IMR-90 (cell line): ENCODE results near the gene RAB37. TPM values are rescaled to one million over a fixed set of nuclear protein-coding genes. Genes with fewer than 3 reads are reported as not detected.

Experiments
- ATAC-seq: fragments of 200-7000 bp; cut with Tn5 transposase; 2 replicates; pipeline ENCODE4 v1.9.1; 2020; ENCODE audit warnings: low read depth, mild to moderate bottlenecking, moderate library complexity
- BruUV-seq: library from RNA; stranded (reverse); fragments of 400-500 nt; replicated peaks from 2 replicates; lab custom pipeline; 2021; lab: Mats Ljungman, UMichigan
- CTCF ChIA-PET: fragments of 300-600 bp; formaldehyde crosslinking; extraction: SDS; loops from one replicate; lab custom pipeline; 2021; ENCODE audit warnings: antibody characterized with exemption; lab: Yijun Ruan, JAX
- POLR2A ChIA-PET: fragments of 300-600 bp; sonication (Branson Sonifier 250); formaldehyde crosslinking; loops from one replicate; lab custom pipeline; 2022; ENCODE audit warnings: antibody characterized with exemption; ENCODE audit not compliant: unreplicated experiment; lab: Charles Lee
- DNase-seq: peaks from one replicate; pipeline ENCODE4 v3.0.0; 2013
- H2AFZ ChIP-seq: replicated peaks from 2 replicates; pipeline ENCODE3; 2013; ENCODE audit warnings: low read length, mild to moderate bottlenecking; ENCODE audit not compliant: poor library complexity
- H2AK5ac ChIP-seq: 2 replicates; pipeline ENCODE4 v1.6.1; 2013; ENCODE audit warnings: low read depth, low read length, inconsistent platforms
- H2AK9ac ChIP-seq: replicated peaks from 2 replicates; pipeline ENCODE3; 2013; ENCODE audit warnings: mild to moderate bottlenecking, low read depth, low read length, moderate library complexity; ENCODE audit not compliant: poor library complexity
- H2BK120ac ChIP-seq: 2 replicates; pipeline ENCODE4 v1.6.1; 2013; ENCODE audit warnings: low read depth, low read length, inconsistent platforms
- H2BK15ac ChIP-seq: 3 replicates; pipeline ENCODE4 v1.6.1; 2013; ENCODE audit warnings: low read depth, low read length, inconsistent platforms
- H2BK20ac ChIP-seq: 2 replicates; pipeline ENCODE4 v1.6.1; 2013; ENCODE audit warnings: low read depth, mild to moderate bottlenecking, inconsistent platforms, low read length, moderate library complexity
- H2BK5ac ChIP-seq: 2 replicates; pipeline ENCODE4 v1.6.1; 2013; ENCODE audit warnings: mild to moderate bottlenecking, low read depth, low read length, inconsistent platforms; ENCODE audit not compliant: poor library complexity, severe bottlenecking
- H3K14ac ChIP-seq: replicated peaks from 2 replicates; pipeline ENCODE4 v1.6.1; 2013; ENCODE audit warnings: low read depth, low read length, inconsistent platforms
- H3K18ac ChIP-seq: 2 replicates; pipeline ENCODE4 v1.6.1; 2013; ENCODE audit warnings: low read depth, low read length, control low read depth
- H3K23ac ChIP-seq: 2 replicates; pipeline ENCODE4 v1.6.1; 2013; ENCODE audit warnings: low read depth, low read length, inconsistent platforms
- H3K27ac ChIP-seq: 2 replicates; pipeline ENCODE4 v1.5.1; 2013; ENCODE audit warnings: mild to moderate bottlenecking, control low read depth, low read length; ENCODE audit not compliant: insufficient read depth
- H3K27me3 ChIP-seq: 2 replicates; pipeline ENCODE4 v1.6.1; 2013; ENCODE audit warnings: low read length; ENCODE audit not compliant: control insufficient read depth, insufficient read depth
- H3K36me3 ChIP-seq: 2 replicates; pipeline ENCODE4 v1.6.1; 2013; ENCODE audit warnings: low read length, mixed read lengths; ENCODE audit not compliant: control insufficient read depth, insufficient read depth
- H3K4ac ChIP-seq: 2 replicates; pipeline ENCODE4 v1.6.1; 2013; ENCODE audit warnings: low read depth, low read length, inconsistent platforms
- H3K4me1 ChIP-seq: 2 replicates; pipeline ENCODE4 v1.6.1; 2013; ENCODE audit warnings: low read length, mixed read lengths; ENCODE audit not compliant: control insufficient read depth, insufficient read depth
- H3K4me2 ChIP-seq: 2 replicates; pipeline ENCODE4 v1.6.1; 2013; ENCODE audit warnings: low read depth, mild to moderate bottlenecking, control low read depth, low read length, moderate library complexity
- H3K4me3 ChIP-seq: 2 replicates; pipeline ENCODE4 v1.5.1; 2013; ENCODE audit warnings: low read depth, mild to moderate bottlenecking, control low read depth, low read length, moderate library complexity; ENCODE audit not compliant: insufficient read depth
- H3K56ac ChIP-seq: 2 replicates; pipeline ENCODE4 v1.6.1; 2013; ENCODE audit warnings: low read length, inconsistent platforms; ENCODE audit not compliant: insufficient read depth; ENCODE audit errors: extremely low read depth
- H3K79me1 ChIP-seq, 2 experiments: 2 replicates each; pipeline ENCODE4 v1.6.1; 2013; ENCODE audit warnings: low read length in 2 of 2, inconsistent platforms in 1 of 2, low read depth in 1 of 2
- H3K9ac ChIP-seq: 2 replicates; pipeline ENCODE4 v1.6.1; 2013; ENCODE audit warnings: low read depth, low read length, control low read depth
- H3K9me1 ChIP-seq: 2 replicates; pipeline ENCODE4 v1.6.1; 2013; ENCODE audit warnings: low read length, inconsistent platforms; ENCODE audit not compliant: insufficient read depth
- H3K9me3 ChIP-seq: 2 replicates; pipeline ENCODE4 v1.6.1; 2013; ENCODE audit warnings: low read length; ENCODE audit not compliant: control insufficient read depth, insufficient read depth
- H4K20me1 ChIP-seq: 2 replicates; pipeline ENCODE4 v1.6.1; 2013; ENCODE audit warnings: low read length, inconsistent platforms; ENCODE audit not compliant: insufficient read depth
- H4K5ac ChIP-seq: 2 replicates; pipeline ENCODE4 v1.6.1; 2013; ENCODE audit warnings: mild to moderate bottlenecking, low read depth, low read length, control low read depth
- H4K8ac ChIP-seq, 2 experiments: 2 replicates each; pipeline ENCODE4 v1.6.1; 2013; ENCODE audit warnings: low read depth in 2 of 2, low read length in 2 of 2, control low read depth in 1 of 2, inconsistent platforms in 1 of 2
- H4K91ac ChIP-seq: 2 replicates; pipeline ENCODE4 v1.6.1; 2013; ENCODE audit warnings: low read depth, low read length, inconsistent platforms; ENCODE audit not compliant: insufficient read depth
- BHLHE40 ChIP-seq: fragments of 150-350 bp; IDR thresholded peaks from 2 replicates; pipeline ENCODE4 v1.6.1; 2016; ENCODE audit warnings: mild to moderate bottlenecking, low read depth, low read length
- CEBPB ChIP-seq: IDR thresholded peaks from 2 replicates; pipeline ENCODE4 v1.6.1; 2012; ENCODE audit warnings: low read depth, low read length, improper control_type of control experiment
- CHD1 ChIP-seq: IDR thresholded peaks from 2 replicates; pipeline ENCODE4 v1.6.1; 2012; ENCODE audit warnings: low read depth, low read length, improper control_type of control experiment
- FOS ChIP-seq: fragments of 150-350 bp; IDR thresholded peaks from 2 replicates; pipeline ENCODE4 v1.6.1; 2016; ENCODE audit warnings: low read depth, low read length
- POLR2A ChIP-seq: IDR thresholded peaks from 2 replicates; pipeline ENCODE4 v1.6.1; 2012; ENCODE audit warnings: mild to moderate bottlenecking, low read depth, low read length
- RCOR1 ChIP-seq: IDR thresholded peaks from 2 replicates; pipeline ENCODE4 v1.6.1; 2012; ENCODE audit warnings: mild to moderate bottlenecking, low read length, improper control_type of control experiment; ENCODE audit not compliant: insufficient replicate concordance
- SMC3 ChIP-seq: fragments of 150-350 bp; IDR thresholded peaks from 2 replicates; pipeline ENCODE4 v1.6.1; 2016; ENCODE audit warnings: low read depth, mild to moderate bottlenecking, antibody characterized with exemption, low read length, moderate library complexity
- WGBS, 2 experiments: methylation state at CpG; one replicate each; pipeline versions ENCODE4 v1.1.5 to v1.1.7; 2013; ENCODE audit warnings: missing lambda C conversion rate in 2 of 2; ENCODE audit not compliant: insufficient read length in 1 of 2; ENCODE audit errors: extremely low coverage in 2 of 2; 5-methylcytosine and 5-hydroxymethylcytosine counted together
- dilution Hi-C: fragments of 300-500 bp; cut with HindIII; formaldehyde crosslinking; loops from one replicate; pipeline ENCODE4 v1.14.3; 2018; ENCODE audit warnings: low sequenced_read_pairs; ENCODE audit not compliant: unreplicated experiment
- in situ Hi-C: fragments of 300-500 bp; cut with MboI; formaldehyde crosslinking; loops from 3 replicates; pipeline ENCODE4 v1.14.3; 2019; ENCODE audit warnings: low sequenced_read_pairs, inconsistent platforms, mixed read lengths
- intact Hi-C: fragments of 100-400 bp; cut with micrococcal nuclease; formaldehyde crosslinking; loops from 2 replicates; pipeline ENCODE4 v1.10.0; 2022
- polyA plus RNA-seq, 3 experiments: library from polyadenylated mRNA; depleted of rRNA; stranded (reverse); fragments of >200 nt; gene quantifications; 2 replicates each; pipeline ENCODE4 v1.2.3, GENCODE V29; 2012; ENCODE audit warnings: low replicate concordance in 1 of 3
- total RNA-seq: library from RNA; depleted of rRNA; stranded (reverse); fragments of >200 nt; gene quantifications from 2 replicates; pipeline ENCODE4 v1.2.3, GENCODE V29; 2012
- TF ChIP-seq, protein P1 (sequence below): conservative IDR thresholded peaks from 2 replicates; pipeline ENCODE4 v1.5.1; 2012; ENCODE audit warnings: mild to moderate bottlenecking, low read depth, low read length, improper control_type of control experiment
- TF ChIP-seq, protein P2 (sequence below): fragments of 150-350 bp; IDR thresholded peaks from 2 replicates; pipeline ENCODE4 v1.6.1; 2017; ENCODE audit warnings: mild to moderate bottlenecking, antibody characterized with exemption, low read length, low read depth
- TF ChIP-seq, protein P3 (sequence below): fragments of 150-350 bp; IDR thresholded peaks from 2 replicates; pipeline ENCODE4 v1.6.1; 2016; ENCODE audit warnings: low read depth, mild to moderate bottlenecking, low read length, moderate library complexity, borderline replicate concordance

Gene RAB37
- total and polyA plus RNA-seq, 2 of the 4 experiments (the other 2 are of a cell fraction): 0.19 TPM; not detected in 1

GRCh38 chr17:74720506-74720905 is 16.6 kb upstream of the RAB37 start:
- no peak overlapping the region for H2BK5ac ChIP-seq
- no peak overlapping the region for H2BK120ac ChIP-seq
- H3K56ac ChIP-seq: no peak overlapping the region
- no peak overlapping the region for H3K23ac ChIP-seq
- no peak overlapping the region for H2BK20ac ChIP-seq
- no TSS peak for BruUV-seq
- H3K4me2 ChIP-seq: no peak overlapping the region
- no peak overlapping the region for H2BK15ac ChIP-seq
- no peak overlapping the region for H3K14ac ChIP-seq
- in situ Hi-C loops: no loop called here
- no peaks in the 10 kb centered on the region for H4K20me1 ChIP-seq
- no peaks in the 10 kb centered on the region for H3K9me3 ChIP-seq
- no peak overlapping the region for H3K9ac ChIP-seq
- WGBS, 2 experiments: 25% methylated on average over 1 of the region's 4 CpGs; no CpG with 5 or more reads in 1 of the 2 experiments
- H3K36me3 ChIP-seq: no peaks in the 10 kb centered on the region
- ChIA-PET CTCF (no interaction called here), POLR2A (no interaction called here)
- H3K4me1 ChIP-seq: no peaks in the 10 kb centered on the region
- H3K79me1 ChIP-seq: no peaks in the 10 kb centered on the region
- H4K5ac ChIP-seq: no peak overlapping the region
- peaks cover 3% of the 10 kb centered on the region; the same call in 1 of the 2 replicates for H3K27me3 ChIP-seq
- no peak overlapping the region for H4K8ac ChIP-seq
- H4K91ac ChIP-seq: no peak overlapping the region
- no peak for ATAC-seq
- no peak overlapping the region for H2AK5ac ChIP-seq
- H3K18ac ChIP-seq: no peak overlapping the region
- no peak overlapping the region for H3K27ac ChIP-seq
- H3K9me1 ChIP-seq: no peaks in the 10 kb centered on the region
- DNase-seq: no peak
- no peak overlapping the region for H3K4me3 ChIP-seq
- dilution Hi-C loops: no loop called here
- no peak overlapping the region for H2AK9ac ChIP-seq
- TF ChIP-seq, protein P1, sequence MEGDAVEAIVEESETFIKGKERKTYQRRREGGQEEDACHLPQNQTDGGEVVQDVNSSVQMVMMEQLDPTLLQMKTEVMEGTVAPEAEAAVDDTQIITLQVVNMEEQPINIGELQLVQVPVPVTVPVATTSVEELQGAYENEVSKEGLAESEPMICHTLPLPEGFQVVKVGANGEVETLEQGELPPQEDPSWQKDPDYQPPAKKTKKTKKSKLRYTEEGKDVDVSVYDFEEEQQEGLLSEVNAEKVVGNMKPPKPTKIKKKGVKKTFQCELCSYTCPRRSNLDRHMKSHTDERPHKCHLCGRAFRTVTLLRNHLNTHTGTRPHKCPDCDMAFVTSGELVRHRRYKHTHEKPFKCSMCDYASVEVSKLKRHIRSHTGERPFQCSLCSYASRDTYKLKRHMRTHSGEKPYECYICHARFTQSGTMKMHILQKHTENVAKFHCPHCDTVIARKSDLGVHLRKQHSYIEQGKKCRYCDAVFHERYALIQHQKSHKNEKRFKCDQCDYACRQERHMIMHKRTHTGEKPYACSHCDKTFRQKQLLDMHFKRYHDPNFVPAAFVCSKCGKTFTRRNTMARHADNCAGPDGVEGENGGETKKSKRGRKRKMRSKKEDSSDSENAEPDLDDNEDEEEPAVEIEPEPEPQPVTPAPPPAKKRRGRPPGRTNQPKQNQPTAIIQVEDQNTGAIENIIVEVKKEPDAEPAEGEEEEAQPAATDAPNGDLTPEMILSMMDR: no peak
- TF ChIP-seq CHD1 (no peak), BHLHE40 (no peak), CEBPB (no peak), SMC3 (no peak), POLR2A (no peak), RCOR1 (no peak), FOS (no peak)
- TF ChIP-seq, protein P2, sequence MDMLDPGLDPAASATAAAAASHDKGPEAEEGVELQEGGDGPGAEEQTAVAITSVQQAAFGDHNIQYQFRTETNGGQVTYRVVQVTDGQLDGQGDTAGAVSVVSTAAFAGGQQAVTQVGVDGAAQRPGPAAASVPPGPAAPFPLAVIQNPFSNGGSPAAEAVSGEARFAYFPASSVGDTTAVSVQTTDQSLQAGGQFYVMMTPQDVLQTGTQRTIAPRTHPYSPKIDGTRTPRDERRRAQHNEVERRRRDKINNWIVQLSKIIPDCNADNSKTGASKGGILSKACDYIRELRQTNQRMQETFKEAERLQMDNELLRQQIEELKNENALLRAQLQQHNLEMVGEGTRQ: no peak
- TF ChIP-seq, protein P3, sequence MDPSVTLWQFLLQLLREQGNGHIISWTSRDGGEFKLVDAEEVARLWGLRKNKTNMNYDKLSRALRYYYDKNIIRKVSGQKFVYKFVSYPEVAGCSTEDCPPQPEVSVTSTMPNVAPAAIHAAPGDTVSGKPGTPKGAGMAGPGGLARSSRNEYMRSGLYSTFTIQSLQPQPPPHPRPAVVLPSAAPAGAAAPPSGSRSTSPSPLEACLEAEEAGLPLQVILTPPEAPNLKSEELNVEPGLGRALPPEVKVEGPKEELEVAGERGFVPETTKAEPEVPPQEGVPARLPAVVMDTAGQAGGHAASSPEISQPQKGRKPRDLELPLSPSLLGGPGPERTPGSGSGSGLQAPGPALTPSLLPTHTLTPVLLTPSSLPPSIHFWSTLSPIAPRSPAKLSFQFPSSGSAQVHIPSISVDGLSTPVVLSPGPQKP: no peak
- H3K4ac ChIP-seq: no peak overlapping the region
- intact Hi-C loops: no loop called here
- no peak overlapping the region for H2AFZ ChIP-seq
